HG02798 (cell line): ENCODE data around the gene CFAP141.
"Not testable (repeated sequence)": the region's sequence is repeated elsewhere in the genome, so short reads cannot be mapped to it uniquely, and the experiment has no call there.

ENCODE experiments used
- ATAC-seq: cut with Tn5 transposase; IDR thresholded peaks from one replicate; pipeline ENCODE4 v1.9.1; 2021; ENCODE audit warnings: mild to moderate bottlenecking; ENCODE audit not compliant: unreplicated experiment, poor library complexity

Gene CFAP141

DNA sequence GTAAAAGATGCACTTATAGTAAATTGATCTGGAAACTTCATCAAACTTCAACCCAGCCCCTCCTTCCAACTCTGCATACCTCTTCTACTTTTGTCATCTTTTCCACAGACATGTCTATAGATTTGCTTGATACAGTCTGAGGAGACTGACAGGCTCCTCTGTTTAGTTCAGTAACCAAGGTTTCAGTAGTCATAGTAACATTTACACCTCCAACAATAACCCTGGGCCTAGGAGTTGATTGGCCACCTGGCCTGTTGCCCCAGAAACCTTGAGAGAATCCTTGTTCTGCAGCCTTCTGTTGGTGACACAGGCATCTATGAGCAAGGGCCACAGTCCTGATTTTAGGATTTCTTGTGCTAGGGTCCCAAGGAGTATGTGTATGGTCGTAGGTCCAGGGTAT, at the start of gene CFAP141:
Gene CFAP141, minus strand, starts transcription at position 138 of the 400 bp plus-strand sequence. Its CDS starts 26 bp downstream, at position 112.
- no peak for ATAC-seq

DNA sequence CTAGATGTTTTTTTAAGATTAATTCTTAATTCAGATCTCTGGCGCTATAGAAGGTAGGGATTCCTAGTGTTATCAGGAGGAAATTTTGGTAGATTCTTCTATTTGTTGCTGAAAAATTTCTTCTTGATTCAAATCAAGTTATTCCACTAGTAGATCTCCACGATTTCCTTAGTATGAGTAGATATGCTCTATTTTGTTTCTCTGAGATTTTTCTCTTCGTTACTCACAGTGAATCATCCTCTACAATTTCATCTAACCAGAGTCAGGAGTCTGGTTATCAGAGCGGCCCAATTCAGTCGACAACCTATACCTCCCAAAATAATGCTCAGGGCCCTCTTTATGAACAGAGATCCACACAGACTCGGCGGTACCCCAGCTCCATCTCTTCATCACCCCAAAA, 47.5 kb upstream of the CFAP141 start:
- no peak for ATAC-seq

DNA sequence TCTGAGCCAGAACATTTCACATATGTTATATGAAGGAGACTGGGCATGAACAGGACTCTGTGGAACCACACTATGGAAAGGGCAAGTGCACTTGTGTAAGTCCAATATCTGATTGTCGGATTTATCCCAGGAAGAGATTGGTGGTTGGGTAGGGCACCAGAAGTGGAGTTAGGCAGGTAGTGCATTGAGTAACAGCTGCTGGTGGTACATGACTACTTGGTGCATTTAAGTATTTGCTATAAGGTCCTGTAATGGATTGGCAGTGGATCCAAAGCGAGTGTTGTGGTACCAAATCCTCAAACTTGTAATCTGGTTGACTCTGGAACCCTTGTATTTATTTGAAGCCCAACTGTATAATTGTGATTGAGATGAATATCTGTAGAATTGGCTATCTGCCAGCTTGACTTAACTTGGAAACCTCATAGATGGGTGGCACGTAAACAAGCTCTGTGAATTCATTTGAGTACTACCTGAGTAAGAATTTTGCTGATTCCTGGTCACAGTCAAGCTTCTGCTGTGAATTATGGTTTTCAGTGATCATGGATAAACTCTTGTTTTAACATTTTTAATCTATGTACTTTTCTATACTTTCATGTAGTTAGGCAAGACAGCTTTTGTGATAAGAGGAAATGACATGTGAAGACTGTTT, 35.7 kb upstream of the CFAP141 start:
- ATAC-seq = no peak

DNA sequence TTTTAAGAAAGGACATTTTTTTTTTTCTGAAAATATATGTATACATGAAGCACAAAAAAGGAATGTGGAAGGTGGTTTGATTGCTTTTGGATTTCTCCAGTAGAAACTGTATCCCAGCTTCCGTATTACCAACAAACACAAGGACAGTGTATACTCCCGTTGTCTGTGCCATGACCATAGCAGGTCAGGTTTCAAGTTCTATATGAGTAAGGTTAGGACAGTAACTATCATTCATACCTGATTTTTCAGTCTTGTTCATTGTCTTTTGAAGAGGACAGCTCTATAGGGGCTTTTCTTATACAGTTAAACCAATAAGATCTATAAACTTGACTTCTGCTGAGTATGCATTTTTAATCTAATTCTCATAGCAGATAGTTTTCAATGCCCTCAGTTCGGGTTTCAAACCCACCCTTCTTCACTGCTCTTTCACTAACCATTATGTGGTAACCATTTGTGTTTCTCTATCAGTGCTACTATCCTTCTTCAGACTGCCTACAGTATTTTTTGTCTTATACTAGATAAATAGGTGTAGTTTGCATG, 34.2 kb upstream of the CFAP141 start:
- no peak for ATAC-seq

DNA sequence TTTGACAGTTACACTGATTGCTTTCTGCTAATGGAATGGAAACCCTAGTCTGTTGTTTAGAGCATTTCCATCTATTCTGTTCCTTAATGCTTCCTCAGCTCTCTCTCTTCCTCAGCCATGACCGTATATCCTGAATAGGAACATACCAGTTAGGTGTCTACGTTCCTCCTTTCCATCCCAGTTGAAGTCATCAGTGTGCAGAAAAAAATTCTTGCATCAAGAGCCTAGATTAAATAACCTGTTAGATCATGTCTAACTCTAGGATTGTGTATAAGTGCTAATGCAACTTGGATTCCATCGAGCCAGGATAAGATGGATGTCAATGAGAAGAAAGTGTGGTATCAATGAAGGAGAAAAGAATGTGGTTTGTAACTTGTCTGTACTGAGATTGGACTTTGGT, 33.4 kb upstream of the CFAP141 start:
- no peak for ATAC-seq

DNA sequence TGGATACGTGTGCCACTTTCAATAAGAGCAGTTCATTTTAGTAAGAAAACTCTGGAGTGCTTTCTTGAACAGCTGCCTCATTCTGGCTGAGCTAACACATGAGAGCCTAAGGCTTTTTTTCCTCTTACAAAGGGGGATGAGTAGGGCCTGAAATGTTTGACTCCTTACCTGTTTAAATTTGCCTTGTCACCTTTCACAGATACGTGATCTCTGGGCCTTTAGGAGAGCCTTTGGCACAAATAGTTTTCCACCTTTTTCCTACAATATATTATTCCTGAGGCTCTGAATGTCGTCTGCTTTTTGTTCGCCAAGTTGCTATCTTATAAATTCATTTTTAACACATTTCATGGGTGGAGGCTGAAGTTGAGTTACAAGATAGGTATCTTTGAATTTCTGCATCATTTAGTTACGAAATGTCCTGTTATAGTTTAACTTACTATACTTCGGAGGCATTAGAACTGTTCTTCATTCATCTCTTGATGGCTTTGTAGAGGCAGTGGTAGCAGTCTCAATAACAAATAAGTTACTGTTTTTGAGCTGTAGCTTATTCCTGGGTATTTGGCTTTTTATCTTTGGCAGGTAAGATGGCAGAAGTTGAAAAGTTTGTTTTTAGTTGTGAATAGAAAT, 31.9 kb upstream of the CFAP141 start:
- ATAC-seq = no peak

DNA sequence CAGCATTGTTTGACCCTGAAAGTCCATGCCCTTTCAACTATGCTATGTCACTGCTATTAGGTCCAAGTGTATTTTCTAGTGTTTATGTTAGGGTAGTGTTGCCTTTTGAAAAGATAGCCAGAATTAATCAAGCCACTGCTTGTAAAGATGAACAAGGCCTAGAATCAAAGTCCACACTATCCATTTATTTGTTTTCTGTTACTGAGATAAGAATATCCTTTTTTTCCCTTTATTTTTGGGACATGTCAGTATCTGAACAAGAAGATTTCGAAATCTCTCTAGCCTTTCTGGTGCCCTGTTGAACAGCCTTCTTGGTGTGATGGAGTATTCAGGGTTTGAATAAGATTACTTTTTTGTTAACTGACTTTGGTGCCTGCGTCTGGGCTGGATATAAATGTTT, 31.3 kb upstream of the CFAP141 start:
- ATAC-seq = no peak

DNA sequence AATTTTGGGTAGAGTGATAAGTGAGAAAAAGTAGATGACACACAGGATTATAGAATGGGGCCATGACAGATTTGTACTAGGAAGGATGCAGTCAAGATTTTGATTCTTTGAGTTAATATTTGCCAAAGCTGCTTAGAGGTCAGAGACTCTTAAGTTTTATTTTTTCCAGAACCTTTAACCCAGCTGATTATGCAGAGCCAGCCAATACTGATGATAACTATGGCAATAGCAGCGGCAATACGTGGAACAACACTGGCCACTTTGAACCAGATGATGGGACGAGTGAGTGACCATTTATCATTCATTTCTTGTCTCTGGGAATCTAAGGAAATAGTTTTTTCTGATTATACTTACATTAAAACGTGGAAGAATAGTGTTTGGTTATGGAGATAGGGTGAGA, 30.7 kb upstream of the CFAP141 start:
- no peak for ATAC-seq

DNA sequence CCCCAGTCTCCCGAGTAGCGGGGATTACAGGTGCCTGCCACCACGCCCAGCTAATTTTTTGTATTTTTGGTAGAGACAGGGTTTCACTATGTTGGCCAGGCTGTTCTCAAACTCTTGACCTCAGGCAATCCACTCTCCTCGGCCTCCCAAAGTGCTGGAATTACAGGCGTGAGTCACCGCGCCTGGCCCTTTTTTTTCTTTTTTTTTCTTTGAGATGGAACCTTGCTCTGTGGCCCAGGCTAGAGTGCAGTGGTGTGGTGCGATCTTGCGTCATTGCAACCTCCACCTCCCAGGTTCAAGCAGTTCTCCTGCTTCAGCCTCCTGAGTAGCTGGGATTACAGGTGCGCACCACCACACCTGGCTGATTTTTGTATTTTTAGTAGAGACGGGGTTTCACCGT, 27.0 kb upstream of the CFAP141 start:
- not testable (repeated sequence) for ATAC-seq

DNA sequence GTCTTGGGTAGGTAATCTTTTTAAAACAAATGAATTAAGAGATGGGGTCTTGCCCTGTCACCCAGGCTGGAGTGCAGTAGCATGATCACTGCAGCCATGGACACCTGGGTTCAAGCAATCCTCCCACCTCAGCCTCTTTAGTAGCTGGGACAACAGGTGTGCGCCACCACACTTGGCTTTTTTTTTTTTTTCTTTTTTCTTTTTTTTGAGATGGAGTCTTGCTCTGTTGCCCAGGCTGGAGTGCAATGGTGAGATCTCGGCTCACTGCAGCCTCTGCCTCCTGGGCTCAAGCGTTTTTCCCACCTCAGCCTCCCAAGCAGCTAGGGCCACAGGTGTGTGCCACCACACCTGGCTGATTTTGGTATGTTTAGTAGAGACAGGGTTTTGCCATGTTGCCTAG, 25.0 kb upstream of the CFAP141 start:
- not testable (repeated sequence) for ATAC-seq

DNA sequence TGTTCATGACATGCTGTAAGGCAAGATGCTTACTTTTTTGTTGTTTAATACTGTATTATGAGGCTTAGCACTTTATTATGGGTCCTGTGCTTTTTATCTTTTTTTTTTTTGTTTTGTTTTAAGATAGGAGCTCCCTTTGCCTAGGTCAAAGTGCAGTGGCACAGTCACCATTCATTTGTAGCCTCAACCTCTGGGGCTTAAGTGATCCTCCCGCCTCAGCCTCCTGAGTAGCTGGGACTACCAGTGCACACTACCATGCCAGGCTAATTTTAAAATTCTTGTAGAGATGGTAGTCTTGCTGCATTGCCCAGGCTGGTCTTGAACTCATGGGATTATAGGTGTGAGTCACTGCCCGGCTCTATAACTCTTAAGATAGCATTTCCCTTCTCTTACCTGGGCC, 19.2 kb upstream of the CFAP141 start:
- ATAC-seq = no peak

DNA sequence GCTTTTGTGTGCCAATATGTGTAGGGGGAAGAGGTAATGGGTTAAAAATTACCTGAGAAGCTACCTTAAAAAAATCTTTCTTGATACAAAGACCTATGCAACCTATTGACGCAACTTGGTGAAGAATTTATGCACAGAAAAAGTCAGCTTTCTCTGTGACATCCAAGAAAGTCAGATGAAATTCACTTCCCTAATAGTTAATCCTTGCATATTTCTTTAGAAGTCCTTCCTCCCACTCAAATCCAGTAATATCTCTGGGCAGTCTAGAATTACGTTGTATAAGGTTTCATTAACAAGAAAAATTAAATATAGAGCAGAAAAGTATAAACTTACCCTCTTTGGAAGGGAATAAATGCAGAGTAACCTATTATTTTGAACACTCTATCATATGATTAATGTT, 17.5 kb upstream of the CFAP141 start:
- ATAC-seq = no peak

DNA sequence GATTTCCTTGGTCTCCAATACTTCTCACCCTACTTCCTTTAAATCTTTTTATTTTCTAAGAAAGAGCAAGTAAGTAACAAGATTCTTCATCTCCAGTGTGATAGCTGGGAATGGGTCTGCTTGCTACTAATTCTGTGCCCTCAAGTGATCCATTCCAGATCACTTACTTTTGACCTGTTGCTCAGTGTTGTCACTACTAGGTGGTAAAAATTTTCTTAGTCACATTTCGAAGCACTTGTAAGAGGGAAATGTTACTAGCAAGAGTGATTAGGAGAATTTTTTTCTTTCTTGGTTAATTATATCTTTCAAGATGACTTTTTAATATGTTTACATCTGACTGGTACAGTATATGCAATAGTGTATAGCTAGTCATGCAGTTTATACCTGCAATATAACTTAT, 16.8 kb upstream of the CFAP141 start:
- no peak for ATAC-seq

DNA sequence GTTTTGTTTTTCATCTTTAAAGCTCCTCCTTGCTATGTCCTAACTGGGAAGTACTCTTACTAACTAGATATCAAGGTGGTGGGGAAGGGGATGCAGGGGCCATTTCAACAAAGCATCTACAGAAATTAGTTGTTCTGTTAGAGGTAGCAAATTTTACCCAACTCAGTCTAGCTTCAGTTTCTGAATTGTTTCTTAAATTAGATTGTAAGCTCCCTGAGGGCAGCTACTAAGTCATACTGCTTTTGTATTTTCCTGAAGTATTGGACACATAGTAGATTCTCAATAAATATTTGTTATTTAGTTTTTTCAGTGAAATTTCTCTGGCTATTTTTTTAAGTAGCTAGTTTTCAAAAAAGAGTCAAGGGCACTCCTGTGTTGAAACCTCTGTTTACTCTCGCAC, 16.4 kb upstream of the CFAP141 start:
- no peak for ATAC-seq

DNA sequence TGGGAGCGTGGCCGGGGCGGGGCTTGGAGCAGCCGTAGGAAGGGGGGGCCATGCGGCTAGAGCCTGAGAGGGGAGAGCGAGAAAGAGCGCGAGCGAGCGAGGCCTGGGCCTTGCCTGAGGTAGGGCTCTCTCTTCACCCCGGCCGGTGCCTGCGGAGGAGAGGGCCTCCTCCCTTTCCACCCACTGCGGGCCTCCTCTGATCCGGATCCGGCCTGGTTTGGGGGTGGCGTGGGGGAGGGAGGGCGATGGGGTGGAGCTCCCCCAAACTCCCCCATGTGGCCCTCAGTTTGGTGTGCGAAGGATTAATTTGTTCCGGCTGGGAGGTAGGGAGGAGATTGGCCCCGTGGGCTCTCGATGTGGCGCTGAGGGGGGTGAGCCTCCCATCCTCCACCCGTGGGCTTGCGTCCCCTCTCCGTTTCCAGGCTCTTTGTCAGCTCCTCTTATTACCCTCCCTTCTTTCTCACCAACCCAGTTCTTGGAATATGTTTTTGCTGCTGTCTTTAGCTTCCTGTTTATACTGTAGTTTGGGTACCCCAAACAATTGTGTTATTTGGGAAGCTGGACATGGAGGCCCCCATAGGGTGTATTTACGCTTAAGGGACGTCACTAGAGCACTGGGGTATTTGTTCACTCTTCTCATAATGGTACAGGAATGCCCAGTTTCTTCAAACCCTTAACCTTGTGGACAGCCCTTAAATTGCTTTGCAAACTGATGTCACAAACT, 15.3 kb upstream of the CFAP141 start:
- ATAC-seq = peak; percentile 10

DNA sequence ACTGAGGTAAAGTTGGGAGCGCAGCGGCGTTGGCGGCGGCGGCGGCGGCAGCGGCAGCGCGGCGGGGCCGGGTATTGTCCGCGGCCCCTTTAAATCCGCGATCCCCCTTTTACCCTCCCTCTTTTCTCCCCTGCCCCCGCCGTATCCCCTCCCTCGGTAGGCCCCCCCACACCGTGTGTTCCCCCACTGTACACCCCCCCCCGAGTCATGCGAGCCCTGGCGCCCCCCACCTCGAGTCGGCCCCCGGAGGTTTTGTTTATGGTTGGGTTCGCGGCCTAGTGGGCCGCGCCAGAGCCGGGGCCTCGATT, 14.8 kb upstream of the CFAP141 start:
- no peak for ATAC-seq

DNA sequence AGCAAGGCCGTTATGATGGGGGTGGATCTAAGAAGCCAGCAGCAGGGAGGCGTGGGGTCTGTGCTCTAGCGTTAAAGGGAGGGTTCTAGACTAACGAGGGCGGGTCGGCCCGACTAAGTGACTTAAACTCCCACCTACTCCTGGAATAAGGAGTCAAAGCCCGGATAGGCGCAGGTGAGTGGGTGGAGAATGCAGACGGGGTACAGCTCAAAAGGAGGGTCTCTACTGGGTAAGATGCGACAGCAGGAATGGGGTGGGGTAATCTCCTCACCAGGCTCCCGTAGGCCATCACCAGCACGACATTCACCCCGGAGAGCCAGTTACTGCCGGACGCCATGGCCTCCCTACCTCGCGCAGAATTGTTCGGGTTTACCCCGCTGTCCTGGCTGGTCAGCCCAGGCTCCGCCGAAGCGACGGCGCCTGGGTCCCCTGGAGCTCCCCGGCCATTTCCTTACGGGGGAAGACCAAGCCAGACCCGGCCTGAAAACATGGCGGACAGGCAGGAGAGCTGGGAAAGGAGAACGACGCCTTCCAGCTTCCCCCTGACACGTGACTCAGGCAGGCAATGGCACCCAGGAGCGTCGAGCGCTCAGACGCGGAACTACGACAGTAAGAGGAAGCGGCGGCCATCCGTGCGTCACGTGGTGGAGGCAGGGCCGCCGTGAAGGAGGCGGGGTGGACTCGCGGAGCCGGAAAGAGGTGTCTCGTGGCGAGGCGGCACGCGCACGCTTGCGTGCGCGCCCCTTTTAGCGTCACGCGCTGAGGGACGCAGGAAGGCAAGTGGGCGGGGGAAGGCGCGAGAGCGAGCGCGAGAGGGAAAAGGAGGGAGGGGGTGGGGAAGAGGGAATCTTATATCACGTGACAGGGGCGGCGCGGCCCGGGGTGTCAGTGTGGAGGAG, 14.2 kb upstream of the CFAP141 start, which contains the start of gene UBAP2L:
Gene UBAP2L, plus strand, starts transcription at position 885 of the 899 bp plus-strand sequence. CDS start 4,169 bp downstream, outside the sequence.
- peak; percentile 96 for ATAC-seq

DNA sequence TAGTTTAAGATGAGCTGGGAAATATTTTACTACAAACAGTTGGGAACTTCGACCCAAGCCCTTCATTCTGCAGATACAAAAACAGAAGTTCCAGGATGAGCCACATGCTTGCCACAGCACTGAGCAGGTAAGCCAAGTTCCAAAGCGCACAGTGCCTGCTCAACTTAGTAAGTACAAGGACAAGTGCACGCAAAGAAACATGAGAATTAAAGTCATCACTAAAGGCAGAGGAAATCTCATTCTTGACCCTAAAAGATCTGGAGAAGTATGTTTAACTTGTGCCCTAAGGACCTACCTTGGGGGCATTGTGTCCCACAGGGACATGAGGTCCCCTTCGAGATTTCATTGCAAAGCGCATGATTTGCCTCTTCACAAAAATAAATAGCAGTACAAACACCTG, 13.4 kb upstream of the CFAP141 start:
- no peak for ATAC-seq

DNA sequence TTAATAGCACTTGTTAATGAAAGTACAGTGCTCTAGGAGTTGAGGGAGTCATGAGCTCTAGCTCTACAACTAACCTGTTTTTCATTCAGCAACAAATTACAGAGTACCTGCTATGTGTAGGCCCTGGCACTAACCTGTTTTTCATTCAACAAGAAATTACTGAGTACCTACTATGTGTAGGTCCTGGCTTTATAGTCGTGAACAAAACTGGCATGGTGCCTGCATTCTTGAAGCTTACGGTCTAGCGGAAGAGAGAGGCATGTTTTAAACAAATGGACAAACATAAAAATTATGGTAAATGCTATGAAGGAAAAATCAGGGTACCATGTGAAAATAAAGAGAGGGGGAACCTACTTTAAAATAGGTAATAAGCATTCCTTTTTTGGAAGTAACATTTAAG, 12.4 kb upstream of the CFAP141 start:
- ATAC-seq = no peak

DNA sequence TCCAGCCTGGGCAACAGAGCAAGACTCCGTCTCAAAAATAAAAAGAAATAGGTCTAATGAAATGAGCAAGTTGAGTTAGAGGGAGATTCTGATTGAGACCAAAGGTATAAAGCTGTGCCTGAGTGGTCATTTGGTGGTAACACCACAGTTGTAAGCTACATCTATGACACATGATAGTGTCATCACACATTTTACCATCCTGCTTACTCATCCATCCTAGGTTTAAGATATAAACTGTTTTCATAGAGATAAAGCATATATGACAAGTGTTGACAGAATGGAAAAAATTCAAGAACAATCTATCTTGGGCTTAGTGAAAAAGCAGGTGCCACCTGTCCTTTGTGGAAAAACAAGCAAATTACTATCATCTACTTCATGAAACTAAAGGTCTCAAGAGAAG, 7.1 kb upstream of the CFAP141 start:
- no peak for ATAC-seq
